Measurements from ENCODE around the gene PRPF6.

Gene PRPF6

DNA sequence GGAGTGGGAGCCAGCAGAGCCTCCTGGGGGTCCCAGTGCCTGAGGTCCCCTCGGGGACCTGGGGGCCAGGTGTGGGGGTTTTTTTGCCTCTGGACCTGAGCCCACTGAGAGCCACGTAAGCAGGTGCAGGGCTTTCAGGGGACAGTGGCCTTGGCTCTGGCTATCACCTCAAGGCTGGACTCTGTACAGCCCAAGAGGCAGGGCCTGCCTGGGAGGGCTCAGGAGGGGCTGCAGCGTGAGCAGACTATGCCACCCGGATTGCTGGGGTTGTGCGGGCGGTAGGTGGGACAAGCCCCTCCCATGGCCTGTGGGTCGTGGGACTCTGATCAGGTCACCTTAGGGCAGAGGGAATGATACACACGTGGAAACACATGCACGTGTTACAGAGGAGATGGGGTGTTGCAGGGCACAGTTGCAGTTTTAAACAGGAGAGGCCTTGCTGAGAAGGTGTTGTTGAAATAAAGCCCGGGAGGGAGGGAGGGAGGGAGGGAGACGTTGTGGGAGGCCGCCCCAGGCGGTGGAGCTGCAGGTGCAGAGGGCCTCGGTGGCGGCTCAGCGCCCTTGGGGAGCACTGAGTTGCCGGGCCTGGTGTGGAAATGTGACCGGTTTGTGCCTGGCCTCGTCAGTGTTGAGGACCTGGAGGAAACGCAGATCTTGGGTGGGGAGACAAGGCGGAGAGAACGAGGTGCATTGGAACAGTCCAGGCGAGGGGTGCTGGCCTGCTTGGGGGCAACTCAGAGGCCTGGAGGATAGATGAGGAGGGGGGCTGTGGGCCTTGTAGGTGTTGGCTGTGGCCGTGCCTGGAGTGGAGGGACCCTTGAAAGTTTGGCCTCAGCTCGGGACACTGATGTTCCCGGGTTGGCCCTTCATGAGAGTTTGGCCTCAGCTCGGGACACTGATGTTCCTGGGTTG, 84.4 kb downstream of the PRPF6 start:
- Histone ChIP-seq H2BK120ac (ENCODE audit: low read depth, low read length) (no peak overlapping the region), H3K9ac (ENCODE audit: low read length) (no peak overlapping the region), H3K36me3 (ENCODE audit: control insufficient read depth in 1 of 2, insufficient read depth in 2 of 2, low read depth in 1 of 2, low read length in 2 of 2) (peaks cover 0 to 27% of the 10 kb centered on the region in 2 experiments), H4K91ac (ENCODE audit: low read length) (peak overlapping the region; percentile 47), H3K4ac (ENCODE audit: low read depth in 1 of 2, low read length in 2 of 2) (no peak overlapping the region), H3K23ac (ENCODE audit: low read length in 2 of 2) (no peak overlapping the region), H3K9me3 (ENCODE audit: control insufficient read depth, low read length) (no peaks in the 10 kb centered on the region), H3K4me3 (ENCODE audit: insufficient read depth in 1 of 2, low read depth in 1 of 2, low read length in 2 of 2) (no peak overlapping the region), H2AK5ac (ENCODE audit: low read length, severe bottlenecking) (peak overlapping the region; percentile 60), H3K27me3 (ENCODE audit: control insufficient read depth in 1 of 2, insufficient read depth in 1 of 2, low read length in 2 of 2) (peaks cover 0 to 2% of the 10 kb centered on the region in 2 experiments), H2BK12ac (ENCODE audit: low read length in 2 of 2) (peak overlapping the region in 1 of 2 experiments; percentile 57), H3K14ac (ENCODE audit: low read length in 2 of 2) (no peak overlapping the region), H4K8ac (ENCODE audit: low read length) (peak overlapping the region; percentile 28), H3K4me1 (ENCODE audit: control insufficient read depth, insufficient read depth, low read depth, low read length) (peaks cover 50% of the 10 kb centered on the region), H3K79me1 (replicated peaks; ENCODE audit: low read length, poor library complexity, severe bottlenecking) (peaks cover 11% of the 10 kb centered on the region), H2AFZ (ENCODE audit: low read depth, low read length) (no peak overlapping the region), H3K4me2 (ENCODE audit: low read length, poor library complexity, severe bottlenecking) (no peak overlapping the region), H2BK5ac (ENCODE audit: low read depth, low read length, poor library complexity, severe bottlenecking) (no peak overlapping the region), H3K18ac (ENCODE audit: low read depth in 1 of 2, low read length in 2 of 2) (peak overlapping the region in 1 of 2 experiments; percentile 31), H2BK15ac (ENCODE audit: low read depth, poor library complexity, severe bottlenecking) (no peak overlapping the region), H3K27ac (ENCODE audit: low read length, poor library complexity, severe bottlenecking) (no peak overlapping the region)
- 81% methylated on average over 27 of the region's 27 CpGs for WGBS
- no peak for DNase-seq

DNA sequence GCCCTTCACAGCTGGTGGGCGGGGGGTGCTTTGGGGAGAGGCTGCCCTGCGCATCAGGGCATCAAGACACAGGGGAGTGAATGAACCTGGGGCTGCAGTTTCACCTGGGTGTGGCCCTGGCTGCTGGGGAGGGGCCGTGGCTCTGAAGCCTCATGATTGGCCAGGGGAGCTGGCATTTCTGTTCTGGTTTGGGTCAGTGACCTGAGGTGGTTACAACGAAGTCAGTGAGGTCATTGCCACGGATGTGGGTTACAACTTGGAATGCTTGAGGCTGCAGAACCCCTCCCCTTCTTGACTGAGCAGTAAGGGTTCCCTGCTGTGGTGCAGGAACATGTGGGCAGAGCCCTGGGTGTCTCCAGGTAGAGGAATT, 85.0 kb downstream of the PRPF6 start:
- Histone ChIP-seq H3K27me3 (ENCODE audit: control insufficient read depth in 1 of 2, insufficient read depth in 1 of 2, low read length in 2 of 2) (no peaks in the 10 kb centered on the region), H3K36me3 (ENCODE audit: control insufficient read depth in 1 of 2, insufficient read depth in 2 of 2, low read depth in 1 of 2, low read length in 2 of 2) (peaks cover 0 to 33% of the 10 kb centered on the region in 2 experiments), H2AK5ac (ENCODE audit: low read length, severe bottlenecking) (peak overlapping the region; percentile 33), H3K18ac (ENCODE audit: low read depth in 1 of 2, low read length in 2 of 2) (peak overlapping the region in 1 of 2 experiments; percentile 31), H4K8ac (ENCODE audit: low read length) (no peak overlapping the region), H3K23ac (ENCODE audit: low read length in 2 of 2) (no peak overlapping the region), H3K27ac (ENCODE audit: low read length, poor library complexity, severe bottlenecking) (no peak overlapping the region), H2BK15ac (ENCODE audit: low read depth, poor library complexity, severe bottlenecking) (no peak overlapping the region), H2BK12ac (ENCODE audit: low read length in 2 of 2) (peak overlapping the region in 1 of 2 experiments; percentile 57), H3K4me3 (ENCODE audit: insufficient read depth in 1 of 2, low read depth in 1 of 2, low read length in 2 of 2) (no peak overlapping the region), H4K91ac (ENCODE audit: low read length) (peak overlapping the region; percentile 46), H3K14ac (ENCODE audit: low read length in 2 of 2) (no peak overlapping the region), H3K9ac (ENCODE audit: low read length) (no peak overlapping the region), H3K4me2 (ENCODE audit: low read length, poor library complexity, severe bottlenecking) (no peak overlapping the region), H3K79me1 (replicated peaks; ENCODE audit: low read length, poor library complexity, severe bottlenecking) (peaks cover 11% of the 10 kb centered on the region), H3K4ac (ENCODE audit: low read depth in 1 of 2, low read length in 2 of 2) (no peak overlapping the region), H2BK5ac (ENCODE audit: low read depth, low read length, poor library complexity, severe bottlenecking) (no peak overlapping the region), H3K9me3 (ENCODE audit: control insufficient read depth, low read length) (no peaks in the 10 kb centered on the region), H3K4me1 (ENCODE audit: control insufficient read depth, insufficient read depth, low read depth, low read length) (peaks cover 50% of the 10 kb centered on the region), H2BK120ac (ENCODE audit: low read depth, low read length) (no peak overlapping the region), H2AFZ (ENCODE audit: low read depth, low read length) (no peak overlapping the region)
- 36% methylated on average over 5 of the region's 5 CpGs for WGBS
- peak; percentile 79 for DNase-seq

DNA sequence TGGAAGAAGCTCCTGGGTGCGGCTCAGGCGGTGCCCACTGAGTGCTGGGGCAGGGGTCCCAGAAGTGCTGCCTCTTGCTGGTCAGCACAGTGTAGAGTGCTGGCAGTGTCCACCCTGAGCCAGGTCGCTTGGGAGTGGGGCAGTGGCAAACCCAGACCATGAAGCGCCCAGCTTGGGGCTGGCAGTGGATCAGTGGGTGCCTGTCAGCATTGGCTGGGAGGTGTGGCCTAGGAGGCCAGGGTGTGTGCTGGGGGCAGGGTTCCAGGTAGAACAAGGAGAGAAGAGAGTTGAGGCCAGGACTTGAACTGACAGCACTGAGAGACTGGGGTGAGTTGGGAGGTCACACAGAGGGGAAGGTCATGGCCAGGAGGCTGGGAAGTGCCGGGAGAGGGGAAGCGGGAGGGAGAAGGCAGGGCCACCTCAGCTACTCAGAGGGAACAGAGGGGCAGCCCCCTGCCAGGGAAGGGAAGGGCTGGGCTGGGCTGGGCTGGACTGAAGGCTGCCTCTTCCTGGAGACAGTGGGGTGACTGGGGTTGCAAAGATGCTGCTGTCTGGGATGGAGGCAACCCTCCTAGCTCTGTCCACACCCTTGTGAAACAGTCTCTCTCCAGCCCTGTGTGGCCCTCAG, 86.2 kb downstream of the PRPF6 start:
- WGBS, result 84% methylated on average over 6 of the region's 6 CpGs
- Histone ChIP-seq H2BK5ac (ENCODE audit: low read depth, low read length, poor library complexity, severe bottlenecking) (no peak overlapping the region), H3K4me3 (ENCODE audit: insufficient read depth in 1 of 2, low read depth in 1 of 2, low read length in 2 of 2) (no peak overlapping the region), H2AFZ (ENCODE audit: low read depth, low read length) (no peak overlapping the region), H3K9ac (ENCODE audit: low read length) (no peak overlapping the region), H2BK12ac (ENCODE audit: low read length in 2 of 2) (no peak overlapping the region), H3K79me1 (replicated peaks; ENCODE audit: low read length, poor library complexity, severe bottlenecking) (peaks cover 11% of the 10 kb centered on the region), H3K9me3 (ENCODE audit: control insufficient read depth, low read length) (no peaks in the 10 kb centered on the region), H3K23ac (ENCODE audit: low read length in 2 of 2) (no peak overlapping the region), H2AK5ac (ENCODE audit: low read length, severe bottlenecking) (peak overlapping the region; percentile 10), H3K14ac (ENCODE audit: low read length in 2 of 2) (no peak overlapping the region), H3K4ac (ENCODE audit: low read depth in 1 of 2, low read length in 2 of 2) (peak overlapping the region in 1 of 2 experiments; percentile 24), H3K18ac (ENCODE audit: low read depth in 1 of 2, low read length in 2 of 2) (no peak overlapping the region), H3K36me3 (ENCODE audit: control insufficient read depth in 1 of 2, insufficient read depth in 2 of 2, low read depth in 1 of 2, low read length in 2 of 2) (peaks cover 2 to 43% of the 10 kb centered on the region in 2 experiments), H3K4me1 (ENCODE audit: control insufficient read depth, insufficient read depth, low read depth, low read length) (peaks cover 47% of the 10 kb centered on the region), H3K27me3 (ENCODE audit: control insufficient read depth in 1 of 2, insufficient read depth in 1 of 2, low read length in 2 of 2) (no peaks in the 10 kb centered on the region), H4K91ac (ENCODE audit: low read length) (no peak overlapping the region), H2BK120ac (ENCODE audit: low read depth, low read length) (no peak overlapping the region), H2BK15ac (ENCODE audit: low read depth, poor library complexity, severe bottlenecking) (no peak overlapping the region), H3K4me2 (ENCODE audit: low read length, poor library complexity, severe bottlenecking) (no peak overlapping the region), H4K8ac (ENCODE audit: low read length) (no peak overlapping the region), H3K27ac (ENCODE audit: low read length, poor library complexity, severe bottlenecking) (no peak overlapping the region)
- no peak for DNase-seq

DNA sequence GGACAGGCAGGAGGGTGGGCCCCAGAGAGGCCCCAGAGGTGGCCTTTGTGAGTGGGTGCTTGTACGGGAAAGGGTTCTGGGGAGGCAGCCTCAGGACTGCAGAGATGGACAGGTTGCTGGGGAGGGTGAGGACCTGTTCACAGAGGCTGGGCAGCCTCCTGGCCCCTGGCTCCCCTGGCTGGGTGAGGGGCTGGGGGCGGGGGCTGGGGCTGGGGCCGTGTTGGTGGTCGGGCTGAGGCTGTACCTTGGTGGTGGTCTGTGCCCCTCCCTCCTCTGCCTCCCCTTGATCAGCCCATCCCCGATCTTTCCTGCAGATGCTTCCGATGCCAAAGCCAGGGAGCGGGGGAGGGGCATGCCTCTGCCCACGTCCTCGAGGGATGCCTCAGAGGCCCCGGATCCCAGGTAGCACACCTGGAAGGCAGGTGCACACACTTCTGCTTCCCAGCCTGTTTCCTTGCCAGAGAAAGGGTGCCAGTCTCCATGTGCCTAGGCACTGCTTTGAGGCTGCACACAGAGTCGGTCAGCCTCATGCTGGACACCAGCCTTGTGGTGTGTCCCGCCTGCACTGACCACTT, 86.9 kb downstream of the PRPF6 start:
- H2BK120ac ChIP-seq (ENCODE audit: low read depth, low read length), result no peak overlapping the region
- peak overlapping the region; percentile 10 for H2AK5ac ChIP-seq (ENCODE audit: low read length, severe bottlenecking)
- H3K14ac ChIP-seq (ENCODE audit: low read length in 2 of 2), result no peak overlapping the region
- no peak overlapping the region for H3K18ac ChIP-seq (ENCODE audit: low read depth in 1 of 2, low read length in 2 of 2)
- 86% methylated on average over 9 of the region's 12 CpGs for WGBS
- no peak overlapping the region for H3K23ac ChIP-seq (ENCODE audit: low read length in 2 of 2)
- no peak overlapping the region for H3K27ac ChIP-seq (ENCODE audit: low read length, poor library complexity, severe bottlenecking)
- no peaks in the 10 kb centered on the region for H3K9me3 ChIP-seq (ENCODE audit: control insufficient read depth, low read length)
- peaks cover 9 to 50% of the 10 kb centered on the region in 2 experiments for H3K36me3 ChIP-seq (ENCODE audit: control insufficient read depth in 1 of 2, insufficient read depth in 2 of 2, low read depth in 1 of 2, low read length in 2 of 2)
- H3K4ac ChIP-seq (ENCODE audit: low read depth in 1 of 2, low read length in 2 of 2), result no peak overlapping the region
- no peak overlapping the region for H4K91ac ChIP-seq (ENCODE audit: low read length)
- DNase-seq, result no peak
- H4K8ac ChIP-seq (ENCODE audit: low read length), result no peak overlapping the region
- H3K4me1 ChIP-seq (ENCODE audit: control insufficient read depth, insufficient read depth, low read depth, low read length), result peaks cover 41% of the 10 kb centered on the region
- H2AFZ ChIP-seq (ENCODE audit: low read depth, low read length), result no peak overlapping the region
- H3K9ac ChIP-seq (ENCODE audit: low read length), result no peak overlapping the region
- H2BK15ac ChIP-seq (ENCODE audit: low read depth, poor library complexity, severe bottlenecking), result no peak overlapping the region
- H2BK12ac ChIP-seq (ENCODE audit: low read length in 2 of 2), result no peak overlapping the region
- H3K27me3 ChIP-seq (ENCODE audit: control insufficient read depth in 1 of 2, insufficient read depth in 1 of 2, low read length in 2 of 2), result no peaks in the 10 kb centered on the region
- H2BK5ac ChIP-seq (ENCODE audit: low read depth, low read length, poor library complexity, severe bottlenecking), result no peak overlapping the region
- H3K79me1 ChIP-seq (replicated peaks; ENCODE audit: low read length, poor library complexity, severe bottlenecking), result peaks cover 11% of the 10 kb centered on the region
- H3K4me2 ChIP-seq (ENCODE audit: low read length, poor library complexity, severe bottlenecking), result no peak overlapping the region
- H3K4me3 ChIP-seq (ENCODE audit: insufficient read depth in 1 of 2, low read depth in 1 of 2, low read length in 2 of 2), result no peak overlapping the region

All from mesenchymal stem cell (in vitro differentiated cells and primary cell).